ENCODE data around the gene BRINP2.
A peak's percentile ranks its signal among the peaks of the same experiment; 100 is the strongest.

BRINP2 gene

GRCh38 chr1:177170756-177171535 lies at the start of gene BRINP2:
Gene BRINP2, plus strand, starts transcription at chr1:177170958. Its CDS starts 58,919 bp downstream, at chr1:177229877.
- peak; percentile 87 for DNase-seq (ENCODE audit: low spot score)

GRCh38 chr1:177122461-177123251 lies 48.1 kb upstream of the BRINP2 start:
- DNase-seq (ENCODE audit: low spot score): no peak

- DNase-seq (ENCODE audit: low spot score): no peak
Measured at GRCh38 chr1:177124577-177125278, 46.0 kb upstream of the BRINP2 start.

GRCh38 chr1:177126267-177126666 lies 44.5 kb upstream of the BRINP2 start:
- no peak for DNase-seq (ENCODE audit: low spot score)

GRCh38 chr1:177128665-177129281 lies 42.0 kb upstream of the BRINP2 start:
- no peak for DNase-seq (ENCODE audit: low spot score)

GRCh38 chr1:177130451-177130945 lies 40.3 kb upstream of the BRINP2 start:
- DNase-seq (ENCODE audit: low spot score): no peak

GRCh38 chr1:177131723-177132122 lies 39.0 kb upstream of the BRINP2 start:
- no peak for DNase-seq (ENCODE audit: low spot score)

GRCh38 chr1:177132141-177132540 lies 38.6 kb upstream of the BRINP2 start:
- no peak for DNase-seq (ENCODE audit: low spot score)

- DNase-seq (ENCODE audit: low spot score): no peak
Measured at GRCh38 chr1:177133977-177134538, 36.7 kb upstream of the BRINP2 start.

- no peak for DNase-seq (ENCODE audit: low spot score)
Measured at GRCh38 chr1:177135250-177135649, 35.5 kb upstream of the BRINP2 start.

- DNase-seq (ENCODE audit: low spot score): no peak
Measured at GRCh38 chr1:177137814-177138213, 32.9 kb upstream of the BRINP2 start.

- DNase-seq (ENCODE audit: low spot score): no peak
Measured at GRCh38 chr1:177138347-177138746, 32.4 kb upstream of the BRINP2 start.

- DNase-seq (ENCODE audit: low spot score): no peak
Measured at GRCh38 chr1:177142010-177142409, 28.7 kb upstream of the BRINP2 start.

GRCh38 chr1:177142791-177143271 lies 27.9 kb upstream of the BRINP2 start:
- DNase-seq (ENCODE audit: low spot score): no peak

- DNase-seq (ENCODE audit: low spot score): no peak
Measured at GRCh38 chr1:177145106-177146070, 25.4 kb upstream of the BRINP2 start.

- DNase-seq (ENCODE audit: low spot score): no peak
Measured at GRCh38 chr1:177146499-177146898, 24.3 kb upstream of the BRINP2 start.

GRCh38 chr1:177162243-177162642 lies 8.5 kb upstream of the BRINP2 start:
- no peak for DNase-seq (ENCODE audit: low spot score)

- DNase-seq (ENCODE audit: low spot score): no peak
Measured at GRCh38 chr1:177163844-177164379, 6.8 kb upstream of the BRINP2 start.

GRCh38 chr1:177164380-177165068 lies 6.2 kb upstream of the BRINP2 start, which contains the start of gene ASTN1:
Gene ASTN1, minus strand, starts transcription at chr1:177164712. Its CDS starts 36 bp downstream, at chr1:177164676.
- DNase-seq (ENCODE audit: low spot score): peak; percentile 22
